Activated CD8-positive, alpha-beta memory T cell treated with anti-CD3 and anti-CD28 coated beads, Interleukin-2, amount 50 U/mL, for 4 hours (primary cell): Measurements from ENCODE around the gene NCKAP5L.

Experiments
- DNase-seq: peaks from one replicate; pipeline ENCODE4 v3.0.0-alpha.2; 2020

Gene NCKAP5L

DNA sequence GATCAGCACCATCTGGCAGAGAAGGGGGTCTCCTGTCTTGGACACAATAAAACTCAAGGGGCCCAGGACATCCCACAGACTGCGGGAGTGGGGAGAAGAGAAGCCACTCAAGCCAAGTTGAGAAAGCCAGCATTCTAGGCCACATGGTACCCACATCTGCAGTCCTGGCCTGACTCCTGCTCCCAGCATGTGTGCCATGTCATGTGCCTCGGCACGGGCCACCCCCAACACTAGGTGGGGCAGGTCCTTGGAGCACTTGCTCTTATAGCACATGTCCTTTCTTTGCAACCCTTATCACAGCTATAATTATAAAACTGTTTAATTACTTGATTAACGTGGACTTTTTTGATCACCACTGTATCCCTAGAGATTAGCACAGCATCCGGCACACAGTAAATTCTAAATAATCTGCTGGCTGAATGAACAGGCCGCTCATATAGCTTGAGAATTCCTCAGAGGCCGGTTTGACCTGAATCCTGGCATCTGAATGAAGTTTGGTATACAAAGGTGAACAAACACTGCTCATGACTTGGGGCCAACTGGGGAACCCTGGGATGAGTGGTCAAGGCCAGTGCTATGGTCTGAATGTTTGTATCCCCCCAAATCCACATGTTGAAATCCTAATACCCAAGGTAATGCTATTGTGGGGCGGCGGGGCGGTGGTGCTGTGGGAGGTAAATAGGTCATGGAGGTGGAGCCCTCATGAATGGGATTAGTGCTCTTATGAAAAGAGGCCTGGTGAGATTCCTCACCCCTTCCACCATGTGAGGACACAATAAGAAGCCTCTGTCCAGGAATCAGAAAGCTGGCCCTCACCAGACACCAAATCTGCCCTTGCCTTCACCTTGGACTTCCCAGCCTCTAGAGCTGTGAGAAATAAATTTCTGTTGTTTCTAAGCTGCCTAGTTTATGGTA, 6.6 kb downstream of the NCKAP5L start:
- DNase-seq, result no peak

DNA sequence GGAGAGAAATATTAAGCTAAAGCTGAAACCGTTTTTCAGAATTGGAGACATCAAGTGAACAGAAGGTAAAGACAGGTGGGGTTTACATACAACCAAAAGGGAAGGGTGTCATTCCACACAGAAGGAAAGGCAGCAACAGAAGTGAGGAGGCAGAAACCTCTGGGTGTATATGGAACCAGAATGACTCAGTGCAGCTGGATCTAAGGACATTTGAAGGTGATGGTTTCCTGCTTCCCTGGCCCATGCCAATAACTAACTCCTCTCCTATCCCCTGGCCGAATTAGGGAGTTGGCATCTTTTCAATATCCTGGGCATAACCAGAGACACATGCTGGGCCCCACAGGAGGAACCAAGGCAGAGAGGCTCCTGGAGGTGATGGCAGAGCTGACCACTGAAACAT, 8.4 kb downstream of the NCKAP5L start:
- DNase-seq, result no peak

DNA sequence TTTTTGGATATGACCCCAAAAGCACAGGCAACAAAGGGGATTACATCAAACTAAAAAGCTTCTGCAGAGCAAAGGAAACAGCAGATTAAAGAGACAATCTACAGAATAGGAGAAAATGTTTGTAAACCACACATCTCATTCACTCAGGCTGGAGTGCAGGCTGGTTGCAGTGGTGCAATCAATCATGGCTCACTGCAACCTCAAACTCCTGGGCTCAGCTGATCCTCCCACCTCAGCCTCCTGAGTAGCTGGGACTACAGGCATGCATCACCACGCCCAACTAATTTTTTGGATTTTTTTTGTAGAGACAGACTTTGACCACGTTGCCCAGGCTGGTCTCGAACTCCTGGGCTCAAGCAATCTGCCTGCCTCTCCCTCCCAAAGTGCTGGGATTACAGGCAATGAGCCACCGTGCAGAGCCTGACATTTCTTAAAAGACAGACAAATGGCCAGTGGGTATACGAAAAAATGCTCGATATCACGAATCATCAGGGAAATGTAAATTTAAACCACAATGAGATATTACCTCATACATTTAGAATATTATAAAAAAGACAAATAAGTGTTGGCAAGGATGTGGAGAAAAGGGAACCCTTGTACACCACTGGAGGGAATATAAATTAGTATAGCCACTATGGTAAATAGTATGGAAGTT, 9.8 kb downstream of the NCKAP5L start:
- DNase-seq, result no peak

DNA sequence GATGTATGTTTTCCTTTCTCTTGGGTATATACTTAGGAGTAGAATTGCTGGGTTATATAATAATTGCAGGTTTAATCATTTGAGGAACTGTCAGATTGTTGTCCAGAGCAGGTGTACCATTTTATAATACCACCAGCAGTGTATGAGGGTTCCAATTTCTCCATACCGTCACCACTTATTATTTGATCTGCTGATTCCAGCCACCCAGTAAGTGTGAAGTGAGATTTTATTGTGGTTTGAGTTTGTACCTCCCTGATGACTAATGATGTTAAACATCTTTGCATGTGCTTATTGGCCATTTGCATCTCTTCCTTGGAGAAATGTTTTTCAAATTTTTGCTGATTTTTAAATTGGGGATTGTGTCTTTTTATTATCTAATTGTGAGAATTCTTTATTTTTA, 15.1 kb downstream of the NCKAP5L start:
- no peak for DNase-seq

DNA sequence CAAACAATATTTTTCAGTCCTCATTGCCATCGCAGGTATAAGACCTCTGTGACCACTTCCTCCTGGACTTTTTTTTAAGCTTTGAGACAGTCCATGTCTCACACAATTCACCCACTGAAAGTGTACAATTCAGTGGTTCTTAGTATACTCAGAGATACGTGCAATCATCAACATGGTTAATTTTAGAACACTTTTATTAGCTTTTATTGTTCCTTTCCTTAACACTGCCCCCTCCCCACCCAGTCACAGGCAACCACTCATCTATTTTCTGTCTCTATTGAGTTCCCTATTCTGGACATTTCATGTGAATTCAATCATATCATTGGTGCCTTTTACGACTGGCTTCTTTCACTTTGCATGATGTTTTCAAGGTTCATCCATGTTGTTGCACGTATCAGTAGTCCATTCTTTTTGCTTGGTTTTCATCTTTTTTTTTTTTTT, 16.2 kb downstream of the NCKAP5L start:
- no peak for DNase-seq

DNA sequence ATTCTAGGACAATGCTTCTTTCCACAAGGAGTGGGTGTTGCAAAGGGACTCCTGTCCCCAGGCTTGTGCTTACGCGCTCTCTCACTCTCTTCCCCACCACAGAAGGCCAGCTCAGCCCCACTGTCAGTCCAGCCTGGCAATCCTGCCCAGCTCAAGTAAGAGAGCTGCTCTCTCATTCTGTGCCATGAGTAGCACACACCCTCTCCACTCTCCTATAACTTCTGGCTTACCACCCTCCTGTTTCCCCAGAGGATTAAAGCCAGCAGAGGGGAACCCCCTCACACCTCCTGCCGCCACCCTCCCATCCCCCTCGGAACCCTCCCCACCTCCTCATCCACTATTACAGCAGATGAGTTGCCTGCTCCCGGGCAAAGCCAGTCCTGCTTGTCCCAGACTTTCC, 17.1 kb downstream of the NCKAP5L start:
- DNase-seq, result no peak

DNA sequence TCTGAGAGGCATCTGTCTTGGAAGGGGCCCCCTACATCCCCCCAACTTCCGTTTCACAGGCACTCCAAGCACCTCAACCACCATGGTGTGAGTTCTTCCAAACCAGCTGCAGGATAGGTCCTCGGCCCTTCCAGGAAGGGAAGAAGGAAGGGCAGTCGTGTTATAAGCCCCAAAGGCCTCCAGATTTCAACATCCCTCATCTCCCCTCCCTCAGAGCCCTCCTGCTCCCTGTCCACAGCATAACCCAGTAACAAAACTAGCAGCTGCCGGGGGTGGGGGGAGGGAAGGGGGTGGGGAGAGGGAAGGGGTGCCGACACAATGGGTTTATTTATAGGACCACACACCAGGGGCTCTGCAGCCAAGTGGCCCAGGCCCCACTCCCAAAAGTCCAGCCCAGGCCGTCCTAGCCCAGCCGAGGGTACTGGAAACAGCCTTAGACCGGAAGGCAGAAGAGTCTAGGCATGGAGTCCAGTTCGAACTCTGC, 18.3 kb downstream of the NCKAP5L start:
- DNase-seq, result no peak

DNA sequence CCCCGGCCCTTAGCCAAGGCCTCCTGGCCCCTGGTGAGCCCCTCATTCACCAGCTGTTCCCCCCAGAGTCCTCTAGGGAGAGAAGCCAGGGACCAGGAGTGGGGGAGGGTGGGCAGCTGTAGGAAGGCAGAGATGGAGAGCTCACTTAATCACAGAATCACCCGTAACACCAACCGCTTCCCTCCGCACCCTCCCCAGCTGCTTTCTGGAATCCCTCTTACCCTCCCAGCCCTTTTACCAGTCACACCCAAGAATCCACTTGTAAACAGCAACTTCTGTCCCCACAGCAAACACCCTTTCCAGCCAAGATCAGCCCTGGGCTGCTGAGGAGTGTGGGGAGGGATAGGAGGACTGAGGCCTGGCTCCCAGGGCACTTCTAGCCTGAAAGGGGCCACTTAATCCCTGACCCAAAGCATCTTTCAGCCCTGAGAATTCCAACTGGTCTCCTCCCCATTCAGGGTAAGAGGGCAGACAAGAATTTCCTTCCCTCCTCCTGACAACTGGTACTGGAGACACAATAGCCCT, 18.8 kb downstream of the NCKAP5L start:
- DNase-seq, result no peak

DNA sequence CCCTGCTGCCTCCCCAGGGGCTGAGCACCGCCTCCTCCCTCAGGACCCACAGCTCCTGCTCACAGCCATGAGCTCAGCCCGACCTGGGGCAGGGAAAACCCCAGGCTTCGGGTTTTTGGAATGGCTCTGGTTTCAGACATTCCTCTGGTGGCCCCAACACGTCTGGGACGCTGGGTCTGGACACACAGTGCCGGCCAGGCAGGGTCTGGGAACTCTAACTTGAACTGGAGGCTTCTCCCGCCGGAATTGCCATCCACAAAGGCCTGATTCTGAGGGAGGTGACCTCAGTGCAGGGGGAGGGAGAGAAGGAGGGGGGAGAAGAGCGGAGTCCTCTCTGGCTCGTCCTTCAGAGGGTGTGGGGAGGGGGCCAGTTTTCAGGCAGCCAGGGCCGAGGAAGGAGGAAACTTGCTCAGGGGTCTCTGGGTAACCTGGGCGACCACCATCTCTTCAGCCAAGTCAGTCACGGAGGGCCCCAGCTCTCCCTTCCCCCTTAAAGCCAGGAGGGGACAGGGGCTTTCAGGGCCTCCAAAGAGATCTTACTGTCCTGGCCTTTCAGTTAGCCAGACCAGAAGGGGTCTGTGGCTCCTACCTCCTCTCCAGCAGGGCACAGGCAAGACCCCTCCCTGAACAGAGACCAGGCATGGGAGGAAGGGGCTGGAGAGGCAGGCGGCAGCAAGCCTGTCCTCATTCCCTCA, 19.4 kb downstream of the NCKAP5L start:
- DNase-seq, result no peak

DNA sequence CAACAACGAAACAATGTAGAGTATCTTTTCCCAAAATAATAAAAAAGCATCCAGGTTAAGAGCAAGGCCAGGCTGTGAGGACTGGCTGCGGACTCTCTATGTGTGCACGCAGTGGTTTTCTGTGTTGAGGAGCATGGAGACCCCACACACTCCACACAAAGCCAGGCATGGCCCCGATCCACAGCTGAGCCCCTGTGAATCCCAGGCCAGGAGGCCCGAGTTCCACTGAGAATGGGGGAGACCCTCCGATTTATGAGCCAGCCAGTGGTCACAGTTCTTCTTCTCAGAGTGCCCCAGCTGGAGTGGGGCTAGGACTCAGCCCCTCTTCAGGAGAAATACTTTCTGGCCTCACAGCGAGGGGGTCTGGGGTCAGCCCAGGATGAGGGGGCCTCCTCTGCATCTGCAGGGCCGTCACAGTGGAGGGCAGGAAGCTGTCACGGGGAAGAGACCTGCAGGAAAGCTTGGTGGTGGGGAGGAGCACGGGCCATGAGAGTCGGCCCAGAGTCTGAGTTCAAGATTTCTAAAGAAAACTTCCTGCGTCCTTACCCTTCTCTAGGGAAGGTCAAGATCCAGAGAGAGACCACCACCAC, 20.1 kb downstream of the NCKAP5L start:
- no peak for DNase-seq

DNA sequence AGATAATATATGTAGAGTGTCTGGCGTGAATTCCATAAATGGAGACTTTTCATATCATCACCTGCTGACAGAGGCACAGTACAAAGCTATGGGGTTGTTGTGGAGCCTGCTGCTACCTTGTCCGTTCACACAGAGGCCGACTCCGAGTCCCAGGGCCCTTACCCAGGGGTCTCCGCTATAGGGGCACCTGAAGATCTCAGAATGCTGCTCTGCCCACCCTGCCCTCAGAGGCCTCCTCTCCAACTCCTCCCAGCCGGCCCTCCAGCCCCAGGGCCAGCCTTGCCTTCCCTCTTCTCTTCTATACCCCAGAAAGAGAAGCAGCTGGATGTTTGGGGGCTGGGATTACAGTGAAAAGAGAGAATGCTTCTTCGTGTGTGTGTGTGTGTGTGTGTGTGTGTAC, 21.3 kb downstream of the NCKAP5L start:
- no peak for DNase-seq

DNA sequence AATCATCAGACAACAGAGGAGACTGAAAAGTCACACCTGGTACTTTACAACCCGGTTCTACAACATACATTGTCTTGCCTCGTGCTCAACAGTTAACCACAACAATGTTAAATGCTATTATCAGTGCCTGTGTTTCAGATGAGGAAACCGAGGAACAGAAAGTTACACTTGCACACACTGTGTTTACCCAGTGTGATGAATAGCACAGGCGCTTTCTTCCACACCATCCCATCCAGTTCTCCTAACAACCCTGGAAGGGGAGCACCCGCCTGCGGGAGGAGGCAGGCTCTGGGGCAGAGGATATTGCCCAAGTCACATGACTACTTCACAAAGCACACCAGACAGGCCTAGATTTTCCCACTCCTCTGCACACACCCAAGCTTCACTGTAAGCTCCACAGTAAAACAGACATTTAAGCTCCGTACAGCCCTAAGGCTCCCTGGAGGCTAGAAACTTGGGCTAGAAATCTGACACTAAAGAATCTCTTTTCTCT, 21.8 kb downstream of the NCKAP5L start:
- DNase-seq, result no peak

DNA sequence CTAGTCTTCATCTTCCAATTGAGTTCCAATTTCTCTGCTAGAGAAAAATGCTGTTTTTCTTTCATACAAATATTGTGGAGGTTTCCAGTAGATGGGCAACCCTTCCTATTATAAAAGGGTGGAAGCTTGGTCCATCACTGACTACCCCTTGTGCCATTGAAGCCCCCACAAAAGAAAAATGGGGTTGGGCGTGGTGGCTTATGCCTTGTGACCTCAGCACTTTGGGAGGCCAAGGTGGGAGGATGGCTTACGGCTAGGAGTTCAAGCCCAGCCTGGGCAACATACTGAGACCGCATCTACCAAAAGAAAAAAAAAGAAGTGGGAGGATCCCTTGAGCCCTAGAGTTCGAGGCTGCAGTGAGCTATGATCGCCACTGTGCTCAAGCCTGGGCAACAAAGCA, 22.8 kb downstream of the NCKAP5L start:
- DNase-seq, result no peak

DNA sequence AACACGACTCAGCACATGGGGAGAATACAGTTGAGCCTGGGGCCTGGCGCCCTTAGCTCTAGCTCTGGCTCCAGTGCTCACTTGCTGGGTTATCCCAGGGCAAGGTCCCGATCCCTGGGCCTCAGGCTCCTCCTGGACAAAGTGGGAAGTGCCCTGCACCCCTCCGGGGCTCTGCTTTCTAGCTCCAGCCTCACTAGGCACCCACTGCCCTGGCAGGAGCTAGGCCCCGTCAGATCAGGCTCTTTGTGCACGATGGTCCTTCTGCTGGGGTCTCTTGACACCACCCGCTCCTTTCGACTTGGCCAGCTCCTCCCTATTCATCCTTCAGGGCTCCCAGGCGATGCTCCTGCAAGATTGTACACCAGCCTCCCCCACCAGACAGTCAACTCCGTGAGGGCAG, 23.4 kb downstream of the NCKAP5L start:
- no peak for DNase-seq

DNA sequence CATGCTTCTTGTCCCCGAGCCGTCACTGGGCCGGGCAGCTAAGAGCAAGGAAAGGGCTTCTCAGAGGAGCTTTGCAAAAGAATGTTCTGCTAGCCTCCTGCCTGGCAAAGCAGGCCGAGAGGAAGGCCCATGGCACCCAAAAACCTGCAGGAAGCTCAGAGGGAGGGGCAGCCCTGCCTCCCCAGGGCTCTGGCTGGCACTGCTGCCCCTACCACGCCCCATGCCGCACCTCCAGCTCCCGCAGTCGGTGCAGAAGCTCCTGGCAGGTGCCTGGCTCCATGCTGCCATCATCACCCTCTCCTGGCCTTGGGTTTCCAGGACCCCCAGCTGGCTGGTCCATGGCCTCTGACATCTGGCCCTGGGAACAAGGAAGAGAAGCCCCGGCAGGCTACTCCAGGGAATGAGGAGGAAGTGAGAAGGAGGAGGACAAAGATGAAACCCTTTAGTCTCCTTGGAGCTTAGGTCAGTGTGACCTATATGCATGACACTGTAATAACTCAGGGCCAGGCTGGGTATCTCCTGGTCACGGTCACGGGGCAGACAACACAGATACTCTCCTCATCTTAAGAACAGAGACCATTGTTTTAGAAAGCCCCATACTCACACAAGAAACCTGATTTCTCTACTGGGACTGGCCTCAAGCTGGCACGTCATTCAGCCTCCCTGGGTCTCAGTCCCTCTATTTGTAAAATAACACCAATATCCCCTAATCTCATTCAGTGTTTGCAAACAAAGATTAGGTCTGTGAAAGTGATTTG, 24.3 kb downstream of the NCKAP5L start:
- DNase-seq, result no peak

DNA sequence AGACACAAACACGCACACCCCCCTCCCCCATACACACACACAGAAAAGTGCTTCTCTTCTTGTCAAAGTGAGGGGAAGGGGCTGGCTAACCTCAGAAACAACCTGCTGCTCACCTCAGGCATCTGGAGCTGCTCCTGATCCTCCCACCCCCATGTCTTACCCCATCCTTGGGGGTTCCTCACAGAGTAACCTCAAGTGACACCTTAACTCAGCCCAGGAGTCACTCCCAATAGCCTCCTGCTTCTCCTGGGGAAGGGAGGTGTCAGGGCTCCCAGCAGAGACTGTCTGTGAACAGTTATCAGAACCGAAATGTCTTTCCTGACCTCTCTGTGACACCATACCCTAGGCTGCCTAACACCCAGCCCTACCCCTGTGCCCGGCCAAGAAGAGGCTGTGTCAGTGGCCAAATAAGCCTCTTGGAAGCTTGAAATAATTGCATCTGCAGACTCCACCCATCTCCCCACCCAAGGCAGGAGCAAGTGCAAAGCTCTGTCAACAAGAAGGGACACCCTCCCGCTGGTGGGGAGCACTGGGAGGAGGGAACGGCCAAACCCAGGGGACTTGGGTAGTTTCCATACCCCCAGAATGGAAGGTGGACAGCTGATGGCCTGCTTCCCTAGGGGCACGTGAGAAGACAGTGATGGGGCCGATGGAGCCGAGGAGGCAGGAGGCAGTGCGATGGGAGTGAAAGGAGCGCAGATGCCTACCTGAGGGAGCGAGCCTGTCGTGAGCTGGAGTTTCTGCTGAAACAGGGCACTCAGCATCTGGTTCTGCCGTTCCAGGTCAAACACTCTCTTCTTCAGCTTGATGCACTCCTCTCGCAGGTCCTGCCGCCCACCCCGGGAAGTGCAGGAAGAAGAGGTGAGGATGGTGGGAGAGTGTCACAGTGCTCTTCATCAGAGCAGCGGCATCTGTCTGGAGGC, 26.8 kb downstream of the NCKAP5L start:
- DNase-seq, result no peak

DNA sequence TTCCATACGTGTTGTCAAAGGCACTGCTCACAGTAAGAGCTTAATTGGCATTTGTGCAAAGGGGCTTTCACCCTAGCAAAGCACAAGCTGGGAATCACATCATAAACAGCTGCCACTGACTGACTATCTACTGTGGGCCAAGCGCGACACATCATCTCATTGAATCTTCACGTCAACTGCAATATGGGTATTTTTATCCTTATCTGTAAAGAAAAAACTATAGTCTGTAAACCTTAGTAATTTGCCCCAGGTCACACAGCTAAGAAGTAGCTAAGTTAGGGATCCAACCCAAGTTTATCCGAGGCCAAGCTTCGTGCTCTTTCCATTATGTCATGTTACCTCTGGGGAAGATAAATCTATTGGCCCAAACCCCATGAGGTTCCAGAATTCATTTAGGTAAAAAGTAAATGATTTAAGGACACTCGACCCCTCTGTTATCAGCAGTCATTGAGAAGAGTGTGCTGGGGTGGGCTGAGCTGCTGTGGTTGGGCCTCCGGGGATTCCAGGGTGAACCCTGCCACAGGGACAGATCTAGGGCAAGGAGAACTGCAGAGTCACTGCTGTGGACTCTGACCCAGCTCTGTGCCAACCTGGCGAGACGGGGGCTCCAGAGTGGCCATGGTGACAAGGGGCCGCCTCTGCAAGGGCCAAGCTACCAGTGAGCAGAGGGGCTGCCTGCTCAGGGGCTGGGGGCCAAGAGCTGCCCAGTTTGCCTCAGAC, 27.6 kb downstream of the NCKAP5L start:
- DNase-seq, result no peak

DNA sequence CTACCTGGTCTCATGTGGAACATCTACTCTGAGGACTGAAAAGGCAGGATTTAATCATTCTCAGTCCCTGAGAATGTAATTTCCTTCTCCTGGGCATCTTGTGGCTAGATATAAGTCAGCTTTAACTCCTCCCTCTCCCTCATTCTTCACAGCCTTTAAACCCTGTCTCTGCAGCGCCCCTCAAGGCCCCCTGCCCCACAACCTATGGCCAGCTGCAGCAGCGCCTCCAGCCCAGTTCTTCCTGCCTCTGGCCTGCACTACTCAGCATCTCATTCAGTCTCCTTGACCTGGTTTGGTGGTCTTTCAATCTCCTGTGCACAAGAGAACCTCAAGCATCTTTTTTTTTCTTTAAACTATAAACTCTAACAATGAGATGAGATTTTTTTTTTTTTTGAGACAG, 29.3 kb downstream of the NCKAP5L start:
- no peak for DNase-seq

DNA sequence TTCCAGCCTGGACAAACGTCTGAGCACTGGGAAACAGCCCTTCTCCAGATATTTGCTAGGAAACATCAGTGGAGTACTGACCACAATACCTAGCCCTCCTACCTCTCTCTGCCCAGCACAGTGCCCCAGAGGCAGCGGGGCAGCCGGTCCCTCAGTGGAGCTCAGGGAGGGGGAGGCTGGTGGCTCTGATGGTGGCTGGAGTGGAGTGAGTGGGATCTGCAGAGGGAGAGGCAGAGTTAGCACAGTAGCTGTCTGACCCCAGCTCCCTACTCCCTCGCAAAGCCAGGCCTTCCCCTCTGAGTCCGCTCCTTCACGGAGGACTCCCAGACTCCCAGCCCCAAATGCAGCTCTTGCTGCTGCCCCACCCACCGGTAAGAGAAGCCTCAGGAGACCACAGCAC, 30.0 kb downstream of the NCKAP5L start:
- DNase-seq, result no peak

DNA sequence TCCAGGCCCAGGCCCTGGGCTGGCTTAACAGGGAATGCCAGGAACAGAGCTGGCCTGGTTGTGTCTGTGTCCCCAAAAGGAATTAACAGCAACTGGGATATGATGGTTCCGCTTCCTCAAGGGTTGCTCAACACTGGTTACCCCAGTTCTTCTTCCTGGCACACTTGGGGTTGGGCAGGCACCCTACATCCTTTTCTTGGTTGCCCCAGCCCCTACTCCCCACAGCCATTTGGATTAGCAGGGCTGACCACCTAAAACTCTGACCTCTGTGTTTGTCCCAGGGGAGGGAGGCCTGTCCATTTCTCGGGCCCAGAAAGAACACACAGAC, 30.8 kb downstream of the NCKAP5L start:
- DNase-seq, result no peak
